SK-N-SH treated with all-trans-retinoic acid at 6 μM for 48 hours (cell line): ENCODE measurements around the gene DDRGK1.

Source experiments
- ATAC-seq: fragments of 200-7000 bp; cut with Tn5 transposase; 3 replicates; pipeline ENCODE4 v1.9.1; 2020; ENCODE audit warnings: mild to moderate bottlenecking, moderate library complexity
- ARNTL ChIP-seq: fragments of 450-650 bp; formaldehyde crosslinking; IDR thresholded peaks from 2 replicates; pipeline ENCODE4 v1.5.0; 2020; ENCODE audit warnings: low read depth, mild to moderate bottlenecking, moderate library complexity, borderline replicate concordance
- BACH2 ChIP-seq: fragments of 250-450 bp; sonication (Bioruptor Pico); IDR thresholded peaks from 2 replicates; pipeline ENCODE4 v1.9.0; 2021; ENCODE audit warnings: mild to moderate bottlenecking, borderline replicate concordance
- CSDC2 ChIP-seq: fragments of 250-450 bp; sonication (Bioruptor Pico); IDR thresholded peaks from 2 replicates; pipeline ENCODE4 v1.5.0; 2020; ENCODE audit warnings: mild to moderate bottlenecking, moderate library complexity
- ESRRG ChIP-seq: fragments of 250-450 bp; sonication (Bioruptor Pico); IDR thresholded peaks from 2 replicates; pipeline ENCODE4 v1.6.1; 2021; ENCODE audit warnings: mild to moderate bottlenecking
- GLIS3 ChIP-seq: fragments of 250-450 bp; sonication (Bioruptor Pico); IDR thresholded peaks from 2 replicates; pipeline ENCODE4 v1.5.0; 2020; ENCODE audit warnings: mild to moderate bottlenecking, moderate library complexity
- ISL1 ChIP-seq: fragments of 250-450 bp; sonication (Bioruptor Pico); IDR thresholded peaks from 2 replicates; pipeline ENCODE4 v2.1.2; 2022; ENCODE audit warnings: mild to moderate bottlenecking, moderate library complexity
- OSR1 ChIP-seq: fragments of 250-450 bp; sonication (Bioruptor Pico); IDR thresholded peaks from 2 replicates; pipeline ENCODE4 v1.8.0; 2022; ENCODE audit warnings: moderate library complexity, mild to moderate bottlenecking, inconsistent platforms
- PPARA ChIP-seq: fragments of 250-450 bp; sonication (Bioruptor Pico); IDR thresholded peaks from 2 replicates; pipeline ENCODE4 v1.5.0; 2020; ENCODE audit warnings: mild to moderate bottlenecking, borderline replicate concordance
- RARB ChIP-seq: fragments of 250-450 bp; sonication (Bioruptor Pico); IDR thresholded peaks from 2 replicates; pipeline ENCODE4 v1.8.0; 2021; ENCODE audit warnings: mild to moderate bottlenecking, moderate library complexity
- SNAI2 ChIP-seq: fragments of 250-450 bp; sonication (Bioruptor Pico); IDR thresholded peaks from 2 replicates; pipeline ENCODE4 v1.5.0; 2020; ENCODE audit warnings: mild to moderate bottlenecking, moderate library complexity
- TCF4 ChIP-seq: fragments of 250-450 bp; sonication (Bioruptor Pico); IDR thresholded peaks from 2 replicates; pipeline ENCODE4 v1.8.0; 2021; ENCODE audit warnings: mild to moderate bottlenecking, moderate library complexity, borderline replicate concordance
- TOX ChIP-seq: fragments of 250-450 bp; sonication (Bioruptor Pico); IDR thresholded peaks from 2 replicates; pipeline ENCODE4 v1.8.0; 2021; ENCODE audit warnings: mild to moderate bottlenecking, moderate library complexity, borderline replicate concordance
- ZC3H10 ChIP-seq: fragments of 250-450 bp; sonication (Bioruptor Pico); IDR thresholded peaks from 2 replicates; pipeline ENCODE4 v1.5.1; 2021; ENCODE audit warnings: mild to moderate bottlenecking, moderate library complexity
- ZFP3 ChIP-seq: fragments of 250-450 bp; sonication (Bioruptor Pico); IDR thresholded peaks from 2 replicates; pipeline ENCODE4 v1.5.0; 2020; ENCODE audit warnings: mild to moderate bottlenecking, moderate library complexity
- ZFP30 ChIP-seq: fragments of 450-650 bp; formaldehyde crosslinking; IDR thresholded peaks from 2 replicates; pipeline ENCODE4 v1.5.0; 2022; ENCODE audit warnings: mild to moderate bottlenecking, moderate library complexity
- ZNF565 ChIP-seq: fragments of 450-650 bp; formaldehyde crosslinking; conservative IDR thresholded peaks from 2 replicates; pipeline ENCODE4 v1.5.0; 2020; ENCODE audit warnings: low read depth, mild to moderate bottlenecking, moderate library complexity
- ZNF70 ChIP-seq: fragments of 450-650 bp; formaldehyde crosslinking; IDR thresholded peaks from 2 replicates; pipeline ENCODE4 v1.5.0; 2020; ENCODE audit warnings: mild to moderate bottlenecking, moderate library complexity
- ZNF8 ChIP-seq: fragments of 450-650 bp; formaldehyde crosslinking; IDR thresholded peaks from 2 replicates; pipeline ENCODE4 v1.5.0; 2020; ENCODE audit warnings: mild to moderate bottlenecking, moderate library complexity
- TF ChIP-seq, protein P1 (sequence below): fragments of 250-450 bp; sonication (Bioruptor Pico); IDR thresholded peaks from 2 replicates; pipeline ENCODE4 v1.8.0; 2020; ENCODE audit warnings: mild to moderate bottlenecking, moderate library complexity, borderline replicate concordance
- TF ChIP-seq, protein P2 (sequence below): fragments of 250-450 bp; sonication (Bioruptor Pico); IDR thresholded peaks from 2 replicates; pipeline ENCODE4 v1.8.0; 2021; ENCODE audit warnings: low read depth, mild to moderate bottlenecking, moderate library complexity, borderline replicate concordance
- TF ChIP-seq, protein P3 (sequence below): fragments of 250-450 bp; sonication (Bioruptor Pico); IDR thresholded peaks from 2 replicates; pipeline ENCODE4 v1.5.1; 2020; ENCODE audit warnings: low read depth, mild to moderate bottlenecking, moderate library complexity
- TF ChIP-seq, protein P4 (sequence below): fragments of 250-450 bp; sonication (Bioruptor Pico); IDR thresholded peaks from 2 replicates; pipeline ENCODE4 v1.5.1; 2021; ENCODE audit warnings: mild to moderate bottlenecking, moderate library complexity

Gene DDRGK1

DNA sequence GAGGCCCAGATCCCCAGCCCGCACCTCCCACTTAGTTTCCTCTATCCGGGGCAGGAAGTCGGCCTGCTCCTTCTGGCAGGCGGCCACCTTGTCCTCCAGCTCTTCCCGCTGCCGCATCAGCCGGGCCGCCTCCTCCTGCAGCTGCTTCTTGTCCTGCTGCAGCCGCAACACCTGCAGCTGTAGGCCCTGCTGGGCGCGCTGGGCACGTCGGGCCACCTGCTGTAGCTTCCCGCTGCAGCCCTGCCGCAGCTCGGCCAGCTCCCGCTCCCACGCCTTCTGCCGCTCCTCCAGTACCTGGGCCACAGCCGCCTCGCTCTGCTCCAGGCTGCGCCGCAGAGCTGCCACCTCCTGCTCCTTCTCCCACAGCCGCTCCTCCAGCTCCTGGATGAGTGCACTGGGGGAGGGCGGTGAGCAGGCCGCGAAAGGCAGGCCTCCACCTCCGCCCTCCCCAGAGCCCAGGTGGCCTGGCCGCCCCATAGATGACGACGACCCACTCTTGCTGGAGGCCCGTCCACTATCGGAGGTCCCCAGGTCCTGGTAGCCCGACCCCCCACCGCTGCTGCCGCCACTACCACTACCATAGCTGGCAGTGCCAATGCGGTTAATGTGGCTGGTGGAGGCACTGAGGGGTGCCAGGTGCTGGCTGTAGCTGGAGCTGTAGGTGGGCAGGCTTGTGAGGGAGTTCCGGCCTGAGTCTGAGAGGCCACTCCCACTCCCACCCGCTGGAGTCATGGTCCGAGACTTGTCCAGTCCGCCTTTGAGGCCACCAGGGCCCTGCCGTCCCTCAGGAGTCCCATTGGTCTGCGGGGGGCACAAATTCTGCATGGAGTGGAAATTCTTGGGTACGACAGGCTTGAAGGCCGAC is 38.8 kb downstream of the DDRGK1 start:
- TF ChIP-seq OSR1 (CRISPR knock-in tag) (no peak), ZFP30 (no peak), ZFP3 (CRISPR knock-in tag) (no peak), GLIS3 (no peak), RARB (CRISPR knock-in tag) (no peak), ZNF70 (CRISPR knock-in tag) (no peak), CSDC2 (no peak)
- TF ChIP-seq, protein P1, sequence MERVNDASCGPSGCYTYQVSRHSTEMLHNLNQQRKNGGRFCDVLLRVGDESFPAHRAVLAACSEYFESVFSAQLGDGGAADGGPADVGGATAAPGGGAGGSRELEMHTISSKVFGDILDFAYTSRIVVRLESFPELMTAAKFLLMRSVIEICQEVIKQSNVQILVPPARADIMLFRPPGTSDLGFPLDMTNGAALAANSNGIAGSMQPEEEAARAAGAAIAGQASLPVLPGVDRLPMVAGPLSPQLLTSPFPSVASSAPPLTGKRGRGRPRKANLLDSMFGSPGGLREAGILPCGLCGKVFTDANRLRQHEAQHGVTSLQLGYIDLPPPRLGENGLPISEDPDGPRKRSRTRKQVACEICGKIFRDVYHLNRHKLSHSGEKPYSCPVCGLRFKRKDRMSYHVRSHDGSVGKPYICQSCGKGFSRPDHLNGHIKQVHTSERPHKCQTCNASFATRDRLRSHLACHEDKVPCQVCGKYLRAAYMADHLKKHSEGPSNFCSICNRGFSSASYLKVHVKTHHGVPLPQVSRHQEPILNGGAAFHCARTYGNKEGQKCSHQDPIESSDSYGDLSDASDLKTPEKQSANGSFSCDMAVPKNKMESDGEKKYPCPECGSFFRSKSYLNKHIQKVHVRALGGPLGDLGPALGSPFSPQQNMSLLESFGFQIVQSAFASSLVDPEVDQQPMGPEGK (CRISPR knock-in tag), result no peak
- ATAC-seq, result no peak

DNA sequence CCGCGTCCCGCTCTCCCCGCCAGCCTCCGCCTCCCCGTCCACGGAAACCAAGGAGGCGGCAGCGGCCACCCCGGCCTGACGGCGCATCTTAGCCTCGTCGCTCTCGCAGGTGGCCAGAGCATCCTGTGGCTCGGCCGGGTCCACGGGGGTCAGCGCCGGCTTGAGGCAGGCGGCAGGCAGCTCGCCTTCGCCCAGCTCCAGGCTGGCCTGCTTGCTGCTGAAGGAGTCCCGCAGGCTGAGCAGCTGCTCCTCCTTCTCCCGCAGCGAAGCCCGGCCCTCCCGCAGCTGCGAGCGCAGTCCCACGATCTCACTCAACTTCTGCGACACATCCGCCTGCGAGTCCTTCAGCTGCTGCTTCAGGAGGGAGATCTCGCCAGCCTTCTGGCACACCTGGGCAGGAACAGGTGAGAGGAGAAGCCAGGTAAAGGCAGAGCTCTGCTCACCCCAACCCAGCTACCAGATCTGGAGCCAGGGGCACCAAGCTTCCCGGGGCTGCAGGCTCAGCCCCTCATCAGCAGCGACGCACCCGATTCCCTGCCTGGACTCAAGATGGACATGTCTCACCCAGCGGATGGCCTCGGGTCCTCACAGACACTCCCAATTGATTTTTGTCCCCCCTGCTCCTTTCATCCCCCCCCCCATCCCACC is 39.6 kb downstream of the DDRGK1 start:
- ATAC-seq, result no peak
- TF ChIP-seq ZFP30, result no peak
- TF ChIP-seq ZFP3 (CRISPR knock-in tag), result no peak

DNA sequence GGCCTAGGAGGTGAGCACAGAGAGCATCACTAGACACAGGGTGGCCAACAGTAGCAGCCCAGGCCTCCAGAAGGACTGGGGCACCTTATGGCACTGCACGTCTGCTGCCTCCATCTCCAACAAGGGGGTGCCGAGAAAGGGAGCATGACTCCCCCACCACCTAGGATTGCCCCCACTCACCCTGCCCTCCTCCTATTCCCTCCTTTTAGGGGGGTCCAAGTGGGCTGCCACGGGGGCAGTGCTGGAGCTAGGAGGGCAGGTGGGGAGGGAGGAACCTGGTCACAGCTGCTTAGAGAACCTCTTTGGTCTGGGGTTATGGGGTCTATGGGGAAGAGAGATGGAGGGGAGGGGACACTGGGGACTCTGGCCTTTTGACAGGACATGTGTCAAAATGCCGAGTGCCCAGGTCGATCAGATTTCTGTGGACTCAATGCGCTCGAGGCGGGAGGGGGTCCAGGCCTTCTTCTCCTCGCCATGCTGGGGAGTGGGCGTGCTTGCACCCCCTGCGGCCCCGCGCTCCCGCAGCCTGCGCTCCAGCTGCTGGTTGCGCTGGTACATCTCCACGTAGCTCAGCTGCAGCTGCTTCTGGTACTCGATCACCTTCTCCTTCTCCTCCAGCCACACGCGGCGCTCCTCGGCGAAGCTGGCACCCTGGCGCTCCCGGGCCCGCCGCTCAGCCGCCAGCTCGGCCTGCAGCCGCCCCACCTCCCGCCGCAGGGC is 40.3 kb downstream of the DDRGK1 start:
- ATAC-seq, result no peak
- TF ChIP-seq, protein P2, sequence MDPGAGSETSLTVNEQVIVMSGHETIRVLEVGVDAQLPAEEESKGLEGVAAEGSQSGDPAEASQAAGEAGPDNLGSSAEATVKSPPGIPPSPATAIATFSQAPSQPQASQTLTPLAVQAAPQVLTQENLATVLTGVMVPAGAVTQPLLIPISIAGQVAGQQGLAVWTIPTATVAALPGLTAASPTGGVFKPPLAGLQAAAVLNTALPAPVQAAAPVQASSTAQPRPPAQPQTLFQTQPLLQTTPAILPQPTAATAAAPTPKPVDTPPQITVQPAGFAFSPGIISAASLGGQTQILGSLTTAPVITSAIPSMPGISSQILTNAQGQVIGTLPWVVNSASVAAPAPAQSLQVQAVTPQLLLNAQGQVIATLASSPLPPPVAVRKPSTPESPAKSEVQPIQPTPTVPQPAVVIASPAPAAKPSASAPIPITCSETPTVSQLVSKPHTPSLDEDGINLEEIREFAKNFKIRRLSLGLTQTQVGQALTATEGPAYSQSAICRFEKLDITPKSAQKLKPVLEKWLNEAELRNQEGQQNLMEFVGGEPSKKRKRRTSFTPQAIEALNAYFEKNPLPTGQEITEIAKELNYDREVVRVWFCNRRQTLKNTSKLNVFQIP (CRISPR knock-in tag), result no peak
- TF ChIP-seq ZC3H10 (CRISPR knock-in tag) (no peak), TOX (CRISPR knock-in tag) (no peak), SNAI2 (CRISPR knock-in tag) (no peak), PPARA (CRISPR knock-in tag) (no peak), CSDC2 (no peak), GLIS3 (no peak), RARB (CRISPR knock-in tag) (no peak), ZNF8 (no peak), TCF4 (CRISPR knock-in tag) (no peak), BACH2 (CRISPR knock-in tag) (no peak), ESRRG (CRISPR knock-in tag) (no peak), ISL1 (CRISPR knock-in tag) (no peak), OSR1 (CRISPR knock-in tag) (no peak), ARNTL (CRISPR knock-in tag) (no peak), ZNF565 (CRISPR knock-in tag) (no peak)
- TF ChIP-seq, protein P3, sequence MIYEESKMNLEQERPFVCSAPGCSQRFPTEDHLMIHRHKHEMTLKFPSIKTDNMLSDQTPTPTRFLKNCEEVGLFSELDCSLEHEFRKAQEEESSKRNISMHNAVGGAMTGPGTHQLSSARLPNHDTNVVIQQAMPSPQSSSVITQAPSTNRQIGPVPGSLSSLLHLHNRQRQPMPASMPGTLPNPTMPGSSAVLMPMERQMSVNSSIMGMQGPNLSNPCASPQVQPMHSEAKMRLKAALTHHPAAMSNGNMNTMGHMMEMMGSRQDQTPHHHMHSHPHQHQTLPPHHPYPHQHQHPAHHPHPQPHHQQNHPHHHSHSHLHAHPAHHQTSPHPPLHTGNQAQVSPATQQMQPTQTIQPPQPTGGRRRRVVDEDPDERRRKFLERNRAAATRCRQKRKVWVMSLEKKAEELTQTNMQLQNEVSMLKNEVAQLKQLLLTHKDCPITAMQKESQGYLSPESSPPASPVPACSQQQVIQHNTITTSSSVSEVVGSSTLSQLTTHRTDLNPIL (CRISPR knock-in tag), result no peak
- TF ChIP-seq, protein P4, sequence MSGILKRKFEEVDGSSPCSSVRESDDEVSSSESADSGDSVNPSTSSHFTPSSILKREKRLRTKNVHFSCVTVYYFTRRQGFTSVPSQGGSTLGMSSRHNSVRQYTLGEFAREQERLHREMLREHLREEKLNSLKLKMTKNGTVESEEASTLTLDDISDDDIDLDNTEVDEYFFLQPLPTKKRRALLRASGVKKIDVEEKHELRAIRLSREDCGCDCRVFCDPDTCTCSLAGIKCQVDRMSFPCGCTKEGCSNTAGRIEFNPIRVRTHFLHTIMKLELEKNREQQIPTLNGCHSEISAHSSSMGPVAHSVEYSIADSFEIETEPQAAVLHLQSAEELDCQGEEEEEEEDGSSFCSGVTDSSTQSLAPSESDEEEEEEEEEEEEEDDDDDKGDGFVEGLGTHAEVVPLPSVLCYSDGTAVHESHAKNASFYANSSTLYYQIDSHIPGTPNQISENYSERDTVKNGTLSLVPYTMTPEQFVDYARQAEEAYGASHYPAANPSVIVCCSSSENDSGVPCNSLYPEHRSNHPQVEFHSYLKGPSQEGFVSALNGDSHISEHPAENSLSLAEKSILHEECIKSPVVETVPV (CRISPR knock-in tag), result no peak
- TF ChIP-seq, protein P1 (CRISPR knock-in tag), result no peak
- TF ChIP-seq, all 23 proteins: peak for 0
